Caco-2 (cell line): ENCODE data around the gene C1orf174. TPM values are rescaled to one million over a fixed set of nuclear protein-coding genes. Genes with fewer than 3 reads are reported as not detected.

ENCODE experiments used
- BruUV-seq: library from RNA; stranded (reverse); fragments of 400-500 nt; replicated peaks from 2 replicates; lab custom pipeline; 2021; lab: Mats Ljungman, UMichigan
- CTCF ChIA-PET: fragments of 300-600 bp; sonication (Branson Sonifier 250); formaldehyde crosslinking; loops from one replicate; lab custom pipeline; 2022; ENCODE audit warnings: antibody characterized with exemption; lab: Charles Lee
- POLR2A ChIA-PET: fragments of 300-600 bp; sonication (Branson Sonifier 250); formaldehyde crosslinking; loops from one replicate; lab custom pipeline; 2022; ENCODE audit warnings: antibody characterized with exemption; lab: Charles Lee
- DNase-seq, 2 experiments: peaks; one replicate each; pipeline versions ENCODE4 v3.0.0 to v3.0.0-alpha.2; 2020 to 2022
- H3K27me3 ChIP-seq: replicated peaks from 2 replicates; pipeline ENCODE4 v1.6.0; 2011; ENCODE audit warnings: low read length; ENCODE audit not compliant: control insufficient read depth, insufficient read depth
- H3K36me3 ChIP-seq: 2 replicates; pipeline ENCODE4 v1.5.1; 2011; ENCODE audit warnings: low read length; ENCODE audit not compliant: control insufficient read depth, insufficient read depth
- H3K4me1 ChIP-seq: fragments of 250-450 bp; sonication (Bioruptor Pico); 2 replicates; pipeline ENCODE4 v1.5.1; 2020; ENCODE audit warnings: mild to moderate bottlenecking
- H3K4me3 ChIP-seq: 2 replicates; pipeline ENCODE4 v1.5.1; 2011; ENCODE audit warnings: low read depth, mild to moderate bottlenecking, control low read depth, low read length
- H3K9me3 ChIP-seq: fragments of 250-450 bp; sonication (Bioruptor Pico); 2 replicates; pipeline ENCODE4 v1.5.1; 2020; ENCODE audit warnings: mild to moderate bottlenecking, moderate library complexity
- H3K27ac Mint-ChIP-seq: one replicate; pipeline ENCODE4 v1.8.0; 2022; ENCODE audit warnings: mixed read lengths; ENCODE audit not compliant: unreplicated experiment
- H3K27me3 Mint-ChIP-seq: one replicate; pipeline ENCODE4 v1.8.0; 2022; ENCODE audit warnings: mixed read lengths; ENCODE audit not compliant: insufficient read depth, unreplicated experiment
- H3K36me3 Mint-ChIP-seq: one replicate; pipeline ENCODE4 v1.8.0; 2022; ENCODE audit warnings: mild to moderate bottlenecking, mixed read lengths; ENCODE audit not compliant: insufficient read depth, unreplicated experiment
- H3K4me1 Mint-ChIP-seq: one replicate; pipeline ENCODE4 v1.8.0; 2022; ENCODE audit warnings: low read depth, mixed read lengths; ENCODE audit not compliant: unreplicated experiment
- H3K4me3 Mint-ChIP-seq: one replicate; pipeline ENCODE4 v1.8.0; 2022; ENCODE audit warnings: mild to moderate bottlenecking, moderate library complexity, mixed read lengths; ENCODE audit not compliant: unreplicated experiment
- H3K9me3 Mint-ChIP-seq: one replicate; pipeline ENCODE4 v1.8.0; 2022; ENCODE audit warnings: mixed read lengths; ENCODE audit not compliant: unreplicated experiment
- CTCF ChIP-seq, 2 experiments: fragments of 200-600 bp in 1 of 2; IDR thresholded peaks; 1 replicate in 1 of 2; 2 replicates in 1 of 2; pipeline versions ENCODE4 v1.5.1 to v1.8.0; 2011 to 2022; ENCODE audit warnings: antibody characterized with exemption in 1 of 2, control low read depth in 1 of 2, inconsistent platforms in 1 of 2, low read depth in 1 of 2, low read length in 1 of 2, mild to moderate bottlenecking in 1 of 2, moderate library complexity in 1 of 2; ENCODE audit not compliant: insufficient read depth in 1 of 2, severe bottlenecking in 1 of 2, unreplicated experiment in 1 of 2
- intact Hi-C: fragments of 100-400 bp; cut with micrococcal nuclease; formaldehyde crosslinking; loops from one replicate; pipeline ENCODE4 v1.10.0; 2022; ENCODE audit not compliant: unreplicated experiment
- total RNA-seq: library from RNA; stranded (reverse); gene quantifications from 2 replicates; pipeline ENCODE4 v1.2.3, GENCODE V29; 2022

Gene C1orf174
- total RNA-seq, 1 experiment from 2014 or later: 19.2 TPM

DNA sequence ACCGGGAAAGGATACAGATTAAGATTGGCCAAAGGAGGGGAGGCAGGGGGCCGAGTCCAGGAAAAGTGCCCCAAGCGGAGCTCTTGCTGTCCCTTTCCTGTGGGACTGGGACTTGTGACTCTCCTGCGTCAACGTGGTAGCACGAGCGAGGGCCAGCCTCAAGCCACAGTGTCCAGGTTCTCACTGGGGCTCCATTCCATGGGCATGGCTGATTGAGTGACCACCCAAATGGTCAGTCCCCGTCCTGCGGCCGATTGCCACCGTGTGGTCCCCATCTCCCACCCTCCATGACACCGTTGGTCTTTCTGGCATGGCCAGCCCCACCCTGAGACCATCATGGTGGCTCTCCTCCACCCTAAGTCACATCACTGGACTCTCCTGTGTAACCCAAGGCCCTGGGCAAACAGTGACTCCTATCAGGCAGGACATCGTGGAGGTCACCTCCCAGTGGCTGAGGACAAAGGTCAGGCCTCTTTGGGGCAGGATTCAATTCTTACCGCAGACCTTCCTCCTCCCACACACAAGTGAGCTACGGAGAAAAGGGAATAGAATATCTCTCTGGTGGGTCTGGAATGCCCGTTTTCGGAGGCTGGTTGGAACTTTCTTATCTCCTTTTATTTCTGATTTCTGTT is 8.9 kb upstream of the C1orf174 start:
- no peaks in the 10 kb centered on the region for H3K27me3 Mint-ChIP-seq
- Histone ChIP-seq H3K9me3 (no peaks in the 10 kb centered on the region), H3K27me3 (no peaks in the 10 kb centered on the region), H3K4me1 (no peaks in the 10 kb centered on the region), H3K4me3 (no peak overlapping the region), H3K36me3 (no peaks in the 10 kb centered on the region)
- no peak overlapping the region for H3K4me3 Mint-ChIP-seq
- BruUV-seq: no TSS peak
- H3K4me1 Mint-ChIP-seq: no peaks in the 10 kb centered on the region
- ChIA-PET CTCF (no interaction called here), POLR2A (no interaction called here)
- no peak for DNase-seq
- no peak overlapping the region for H3K27ac Mint-ChIP-seq
- intact Hi-C loops: no loop called here
- H3K36me3 Mint-ChIP-seq: no peaks in the 10 kb centered on the region
- no peak for TF ChIP-seq CTCF (IDR thresholded peaks at IDR 0.05; ENCODE audit: insufficient read depth in 1 of 2, low read depth in 1 of 2, low read length in 1 of 2, severe bottlenecking in 1 of 2, unreplicated experiment in 1 of 2)
- H3K9me3 Mint-ChIP-seq: no peaks in the 10 kb centered on the region

DNA sequence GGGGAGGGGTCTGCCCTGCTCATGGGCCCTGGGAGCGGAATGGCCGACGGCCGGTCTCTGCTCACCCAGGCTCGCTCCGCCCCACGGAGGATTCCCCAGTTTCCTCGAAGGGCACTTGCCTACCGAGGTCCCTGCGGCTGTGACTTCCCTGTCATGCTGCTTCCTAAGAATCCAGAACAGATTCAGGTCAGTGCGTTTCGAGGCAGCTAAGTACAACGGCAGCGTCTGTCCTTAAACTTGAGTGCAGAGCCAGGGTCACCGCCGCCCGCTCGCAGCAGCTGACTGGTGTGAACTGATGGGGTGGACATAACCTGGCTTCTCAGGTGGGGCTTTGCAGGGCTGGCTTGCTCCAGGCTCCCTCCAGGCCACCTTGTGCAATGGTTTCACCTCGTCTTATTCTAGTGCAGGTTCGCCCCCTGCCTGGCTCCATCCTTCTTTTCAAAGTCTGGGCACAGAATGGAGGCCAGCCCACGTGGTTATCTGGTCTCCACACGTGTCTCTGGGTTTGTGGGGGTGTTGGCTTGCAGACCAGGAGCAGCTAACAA is 7.6 kb upstream of the C1orf174 start:
- POLR2A ChIA-PET: no interaction called here
- Histone ChIP-seq H3K4me1 (no peaks in the 10 kb centered on the region), H3K36me3 (no peaks in the 10 kb centered on the region), H3K27me3 (no peaks in the 10 kb centered on the region), H3K9me3 (no peaks in the 10 kb centered on the region), H3K4me3 (no peak overlapping the region)
- Mint-ChIP-seq H3K27ac (no peak overlapping the region), H3K9me3 (no peaks in the 10 kb centered on the region), H3K4me1 (no peaks in the 10 kb centered on the region), H3K36me3 (no peaks in the 10 kb centered on the region), H3K27me3 (no peaks in the 10 kb centered on the region), H3K4me3 (no peak overlapping the region)
- no peak for DNase-seq
- intact Hi-C loops: no loop called here
- BruUV-seq: no TSS peak
- CTCF ChIA-PET: interaction anchor here (1.2 kb wide), 1 partner anchor 50 kb away, joined by 8 read pairs; the partner anchor contains the start of gene DFFB
- TF ChIP-seq CTCF (IDR thresholded peaks at IDR 0.05; ENCODE audit: insufficient read depth in 1 of 2, low read depth in 1 of 2, low read length in 1 of 2, severe bottlenecking in 1 of 2, unreplicated experiment in 1 of 2): no peak

- Histone ChIP-seq H3K9me3 (no peaks in the 10 kb centered on the region), H3K36me3 (no peaks in the 10 kb centered on the region), H3K27me3 (no peaks in the 10 kb centered on the region), H3K4me3 (no peak overlapping the region), H3K4me1 (no peaks in the 10 kb centered on the region)
- CTCF ChIA-PET: interaction anchor here (1.2 kb wide), 1 partner anchor 49 kb away, joined by 8 read pairs; the partner anchor contains the start of gene DFFB
- BruUV-seq: no TSS peak
- H3K36me3 Mint-ChIP-seq: no peaks in the 10 kb centered on the region
- H3K9me3 Mint-ChIP-seq: no peaks in the 10 kb centered on the region
- no peak overlapping the region for H3K27ac Mint-ChIP-seq
- no peak overlapping the region for H3K4me3 Mint-ChIP-seq
- DNase-seq: peak in 1 of 2 experiments; percentile 17
- POLR2A ChIA-PET: no interaction called here
- intact Hi-C loops: no loop called here
- TF ChIP-seq CTCF (IDR thresholded peaks at IDR 0.05; ENCODE audit: insufficient read depth in 1 of 2, low read depth in 1 of 2, low read length in 1 of 2, severe bottlenecking in 1 of 2, unreplicated experiment in 1 of 2): no peak
- no peaks in the 10 kb centered on the region for H3K4me1 Mint-ChIP-seq
- H3K27me3 Mint-ChIP-seq: no peaks in the 10 kb centered on the region
These were observed 7.0 kb upstream of the C1orf174 start for GRCh38 chr1:3907031-3907534.
